GM12892 (cell line): ENCODE data around the gene CA9.

Experiments
- POLR2A ChIP-seq: IDR thresholded peaks from 2 replicates; pipeline ENCODE4 v1.6.1; 2011; ENCODE audit warnings: low read depth, low read length, control low read depth
- POLR2AphosphoS5 ChIP-seq: IDR thresholded peaks from 2 replicates; pipeline ENCODE4 v1.6.1; 2011; ENCODE audit warnings: low read depth, low read length, control low read depth

DNA sequence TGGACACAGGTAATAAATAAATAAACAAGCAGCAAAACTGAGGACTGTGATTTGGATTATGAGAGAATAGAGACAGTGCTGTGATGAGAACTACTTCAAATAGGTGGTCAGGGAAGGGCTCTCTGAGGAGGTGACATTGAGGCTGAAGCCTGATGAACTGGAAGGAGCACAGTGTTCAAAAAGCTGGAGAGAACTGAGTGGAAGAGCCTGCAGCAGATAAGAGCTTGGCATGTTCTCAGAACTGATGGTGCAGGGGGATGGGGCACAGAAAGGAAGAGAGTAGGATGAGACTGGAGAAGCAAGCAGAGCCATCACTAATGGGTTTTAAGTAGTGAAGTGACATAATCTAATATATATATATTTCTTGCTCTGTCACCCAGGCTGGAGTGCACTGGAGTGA, 27.2 kb downstream of the CA9 start:
- no peak for TF ChIP-seq POLR2AphosphoS5
- no peak for TF ChIP-seq POLR2A
